Erythroblast (primary cell): ENCODE data around the gene METTL24.

Experiments
- DNase-seq, 2 experiments: peaks; one replicate each; lab custom pipeline; 2025; lab: John Stamatoyannopoulos, UW
- GATA1 ChIP-seq: IDR thresholded peaks from 2 replicates; pipeline ENCODE4 v1.6.1; 2011; ENCODE audit warnings: low read depth, mild to moderate bottlenecking, control low read depth, low read length, moderate library complexity
- POLR2A ChIP-seq: IDR thresholded peaks from 2 replicates; pipeline ENCODE4 v1.6.1; 2011; ENCODE audit warnings: mild to moderate bottlenecking, low read length

The METTL24 gene

DNA sequence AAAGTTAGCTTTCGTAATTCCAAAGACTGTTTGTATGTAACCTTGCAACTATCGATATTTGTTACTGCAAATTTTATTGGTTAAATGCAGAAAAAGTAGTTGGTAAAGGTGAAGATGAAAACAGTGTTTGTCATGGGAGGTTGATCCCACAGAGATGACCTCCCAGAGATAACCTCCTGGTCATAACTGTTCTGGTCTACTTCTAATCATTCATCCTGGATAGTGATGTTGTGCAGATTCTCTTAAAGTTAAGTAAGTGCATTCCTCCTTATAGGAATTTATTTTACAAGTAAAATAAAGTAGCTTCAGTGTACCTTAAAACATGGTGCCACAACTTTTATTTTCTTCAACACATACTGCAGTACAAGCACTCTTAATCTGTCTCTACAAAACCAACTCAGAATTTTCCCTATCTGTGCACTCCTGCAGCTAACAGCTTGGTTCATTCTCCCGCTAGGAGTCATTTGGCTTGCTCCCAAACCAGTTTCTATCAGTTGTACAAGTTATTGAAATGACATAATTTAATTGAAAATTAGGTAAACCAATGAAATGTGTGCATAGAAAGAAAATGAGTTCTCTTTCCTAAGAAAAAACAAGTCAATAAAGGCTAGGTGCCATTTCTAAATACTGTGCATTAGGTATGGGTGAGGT lies 19.2 kb downstream of the METTL24 start:
- no peak for DNase-seq
- no peak for TF ChIP-seq POLR2A
- no peak for TF ChIP-seq GATA1

DNA sequence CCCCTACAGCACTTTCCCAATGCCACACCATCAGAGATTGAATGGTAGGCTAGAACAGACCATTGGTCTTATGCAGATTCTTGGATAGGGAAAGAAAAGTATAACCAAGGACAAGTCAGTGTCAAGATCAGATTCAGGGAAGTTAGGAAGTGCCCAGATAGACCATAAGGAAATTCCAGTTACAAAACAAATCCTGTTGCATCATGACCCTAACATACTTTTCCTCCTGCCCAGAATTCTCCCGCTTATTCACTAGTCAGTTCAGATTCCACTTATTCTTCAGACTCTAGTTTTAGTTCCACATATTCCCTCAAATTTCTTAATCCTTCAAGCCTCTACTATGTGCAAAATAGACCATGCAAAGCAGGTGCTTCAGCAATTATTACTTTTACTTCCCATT lies 20.7 kb downstream of the METTL24 start:
- no peak for TF ChIP-seq GATA1
- TF ChIP-seq POLR2A = no peak

DNA sequence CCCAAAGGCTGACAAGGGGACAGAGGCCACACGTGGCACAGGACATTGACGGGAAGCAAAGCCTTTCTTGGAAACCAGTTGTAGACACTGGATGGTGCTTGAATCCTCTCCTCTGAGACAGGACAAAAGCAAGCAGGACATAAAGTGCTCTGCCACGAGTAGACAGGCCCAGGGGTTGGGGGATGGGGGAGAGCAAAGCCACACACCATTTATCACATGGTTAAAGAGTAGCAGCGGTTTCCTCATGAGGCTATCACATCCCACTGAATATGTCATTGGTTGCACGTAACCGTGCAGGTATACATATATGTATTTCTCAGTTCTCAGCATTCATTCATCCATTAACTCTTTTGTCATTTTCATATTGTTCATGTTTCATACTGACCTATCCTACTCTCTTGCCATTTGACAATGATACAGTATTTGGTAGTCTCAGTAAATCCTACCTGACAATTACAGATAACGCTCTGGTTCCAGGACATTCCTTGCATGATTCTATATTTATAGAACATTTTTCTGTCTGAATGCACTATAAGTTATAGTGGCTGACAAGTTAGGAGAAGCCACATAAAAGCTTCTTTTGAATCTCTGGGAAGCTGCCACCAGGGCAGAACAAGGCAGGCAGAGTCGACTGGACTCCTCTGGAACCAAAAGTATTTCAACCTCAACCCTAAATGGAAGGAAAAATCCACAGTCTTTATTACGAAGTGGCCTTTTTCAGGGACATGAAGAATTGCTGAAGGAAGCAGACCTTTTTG lies 23.5 kb downstream of the METTL24 start:
- TF ChIP-seq GATA1 (no peak), POLR2A (no peak)
- no peak for DNase-seq

More for the DNA sequence above, 20.7 kb downstream of the METTL24 start:
- no peak for DNase-seq

DNA sequence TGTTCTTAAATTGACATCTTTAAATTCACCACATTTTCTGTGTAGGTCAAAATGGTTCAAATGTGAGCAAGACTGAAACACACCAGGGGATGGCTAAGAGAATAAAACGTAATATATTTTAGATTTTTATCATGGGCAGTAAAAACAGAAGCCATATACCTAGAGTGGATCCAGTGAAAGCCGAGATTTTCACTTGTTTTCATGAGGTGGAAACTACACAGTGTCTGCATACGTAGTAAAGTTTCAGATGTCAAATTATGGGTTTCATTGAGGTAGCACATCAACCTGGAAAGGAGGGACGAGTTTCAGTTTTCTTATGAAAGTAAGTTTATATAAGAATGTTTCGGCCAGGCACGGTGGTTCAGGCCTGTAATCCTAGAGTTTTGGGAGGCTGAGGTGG lies 25.9 kb downstream of the METTL24 start:
- no peak for DNase-seq
- TF ChIP-seq GATA1 = no peak

DNA sequence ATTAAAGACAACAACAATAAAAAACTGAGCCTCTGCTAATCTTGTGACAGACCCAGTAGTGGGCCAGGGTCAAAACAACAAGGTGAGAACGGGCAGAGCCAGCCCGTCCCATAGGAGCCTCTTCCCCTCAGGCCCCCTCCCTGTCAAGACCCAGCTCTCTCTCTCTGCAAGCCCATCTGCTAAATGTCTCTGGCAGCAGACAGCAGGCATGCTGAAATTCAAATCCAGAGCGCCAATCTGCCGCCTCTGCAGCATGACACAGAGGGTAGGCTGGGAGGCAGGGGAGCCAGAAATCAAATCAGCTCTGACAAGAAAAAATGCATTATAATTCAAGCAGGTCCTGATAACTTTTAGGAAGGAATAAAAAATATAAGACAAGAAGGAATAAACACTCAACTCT lies 26.3 kb downstream of the METTL24 start:
- TF ChIP-seq POLR2A (no peak), GATA1 (no peak)

DNA sequence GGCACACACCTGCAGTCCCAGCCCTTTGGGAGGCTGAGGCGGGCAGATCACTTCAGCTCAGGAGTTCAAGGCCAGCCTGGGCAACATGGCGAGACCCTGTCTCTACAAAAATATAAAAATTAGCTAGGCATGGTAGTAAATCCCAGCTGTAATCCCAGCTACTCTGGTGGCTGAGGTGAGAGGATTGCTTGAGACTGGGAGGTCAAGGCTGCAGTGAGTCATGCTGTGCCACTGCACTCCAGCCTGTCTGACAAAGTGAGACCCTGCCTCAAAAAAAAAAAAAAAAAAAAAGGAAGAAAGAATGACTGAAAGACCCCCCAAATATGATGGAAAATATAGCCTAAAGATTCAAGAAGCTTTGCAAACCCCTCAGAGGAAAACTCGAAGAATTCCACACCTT lies 26.8 kb downstream of the METTL24 start:
- TF ChIP-seq GATA1 (no peak), POLR2A (no peak)
- DNase-seq = no peak

More for the DNA sequence above, 26.3 kb downstream of the METTL24 start:
- no peak for DNase-seq

DNA sequence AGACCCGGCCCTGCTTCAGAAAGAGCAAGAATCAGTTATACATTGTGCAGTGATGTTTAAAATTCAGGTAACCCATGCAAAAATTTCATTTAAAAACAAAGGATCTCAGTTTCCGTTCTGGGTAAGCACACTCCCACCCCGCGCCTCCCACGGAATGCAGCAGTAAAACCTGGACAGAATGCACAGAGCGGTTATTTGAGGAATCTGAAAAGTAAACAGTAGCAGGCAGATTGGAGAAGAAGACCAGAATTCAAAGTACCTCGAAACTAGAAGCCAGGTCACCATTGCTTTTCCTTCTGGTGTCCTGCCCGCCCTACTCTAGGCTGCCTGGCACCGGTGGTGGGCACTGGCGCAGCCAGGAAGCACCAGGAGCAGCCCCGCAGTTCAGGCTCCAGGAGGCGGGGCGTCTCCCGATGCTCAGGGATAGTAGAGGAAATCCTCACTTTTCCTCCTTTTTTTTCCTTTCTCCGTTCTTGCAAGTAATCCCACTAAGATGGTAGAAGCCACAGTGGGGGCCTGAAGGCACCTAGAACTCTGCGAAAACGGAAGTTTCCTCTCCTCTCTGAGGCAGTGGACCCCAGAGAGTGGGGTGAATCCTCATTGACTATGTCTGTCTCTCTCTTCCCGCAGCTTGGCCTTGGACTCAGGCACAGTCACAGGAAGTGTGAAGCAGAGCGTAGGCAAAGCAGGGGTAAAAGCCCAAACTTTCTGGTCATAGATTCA lies 28.3 kb downstream of the METTL24 start:
- TF ChIP-seq GATA1 = no peak
- no peak for TF ChIP-seq POLR2A
- no peak for DNase-seq

DNA sequence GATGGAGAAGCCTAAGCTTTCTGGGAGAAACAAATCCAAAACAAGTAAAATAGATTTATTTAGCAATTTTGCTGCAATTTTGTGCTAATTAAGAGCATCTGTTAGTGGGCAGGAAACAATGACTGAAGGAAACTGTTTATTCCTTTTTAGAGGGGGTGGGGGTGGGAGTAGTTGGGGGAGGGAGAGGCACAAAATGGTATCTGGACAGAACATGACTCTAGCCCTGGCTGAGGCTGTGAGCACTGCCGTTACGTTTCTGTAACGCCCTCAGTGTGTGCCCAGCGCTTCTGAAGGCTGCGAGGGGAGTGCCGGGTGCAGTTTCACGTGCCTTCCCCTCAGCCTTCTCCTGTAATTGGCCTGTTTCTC lies 28.8 kb downstream of the METTL24 start:
- no peak for TF ChIP-seq POLR2A
- TF ChIP-seq GATA1 = no peak
- DNase-seq = no peak

DNA sequence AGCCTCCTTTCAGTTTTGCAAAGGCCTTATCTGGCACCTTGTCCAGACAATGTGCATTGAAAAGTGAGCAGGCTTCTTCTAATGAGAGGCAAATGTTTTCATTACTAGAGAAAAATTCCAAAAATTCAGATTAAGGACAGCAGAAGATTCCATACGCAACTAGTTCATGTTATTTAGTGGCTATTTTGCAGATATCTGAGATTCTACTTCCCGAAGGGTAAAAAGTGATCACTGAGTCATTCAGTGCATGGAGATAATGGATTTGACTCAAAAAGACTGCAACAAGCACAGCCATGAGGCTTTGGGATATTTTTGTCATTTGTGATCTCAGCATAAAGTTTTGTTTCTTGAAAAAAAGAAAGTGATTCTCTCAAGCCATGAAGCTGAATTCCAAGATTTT lies 29.9 kb downstream of the METTL24 start:
- TF ChIP-seq GATA1 (no peak), POLR2A (no peak)
- no peak for DNase-seq

DNA sequence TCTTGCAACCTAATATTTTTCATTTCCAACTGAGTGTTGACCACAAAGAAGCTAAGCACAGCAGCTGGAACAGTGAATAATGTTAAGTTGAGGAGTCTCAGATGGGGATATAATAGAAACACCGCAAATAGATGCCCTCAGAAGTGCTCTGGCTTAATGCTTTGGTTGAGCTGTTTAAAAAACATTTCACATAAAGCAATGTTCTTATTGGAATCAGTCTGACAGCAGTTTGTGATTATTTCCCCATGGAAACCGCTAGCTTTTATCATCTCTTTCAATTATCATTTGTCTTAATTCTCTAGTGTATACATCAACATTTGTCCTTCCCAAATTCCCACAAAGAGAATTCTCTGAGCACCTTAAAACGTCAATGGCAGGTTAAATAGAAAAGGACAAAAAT lies 30.8 kb downstream of the METTL24 start:
- DNase-seq = no peak
- TF ChIP-seq GATA1 = no peak
- no peak for TF ChIP-seq POLR2A

DNA sequence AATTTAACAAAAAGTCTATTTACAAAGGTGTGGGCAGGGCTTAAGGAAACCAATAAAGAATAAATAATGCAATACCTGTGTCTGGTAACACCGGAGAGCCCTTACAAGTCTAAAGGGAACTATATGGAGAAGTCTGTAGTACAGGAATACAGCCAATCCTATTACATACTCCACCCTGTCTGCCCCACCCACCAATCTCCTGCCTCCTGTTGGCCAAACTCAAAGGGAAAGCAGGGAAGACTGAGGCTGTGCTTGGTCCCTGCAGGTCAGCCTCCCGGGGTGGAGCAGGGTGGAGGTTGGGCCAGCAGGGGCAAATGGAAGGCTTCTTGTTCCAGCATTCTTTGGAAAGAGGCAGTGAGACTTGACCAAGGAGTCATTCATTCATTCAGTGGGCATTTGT lies 31.5 kb downstream of the METTL24 start:
- DNase-seq = no peak
- TF ChIP-seq POLR2A (no peak), GATA1 (no peak)

DNA sequence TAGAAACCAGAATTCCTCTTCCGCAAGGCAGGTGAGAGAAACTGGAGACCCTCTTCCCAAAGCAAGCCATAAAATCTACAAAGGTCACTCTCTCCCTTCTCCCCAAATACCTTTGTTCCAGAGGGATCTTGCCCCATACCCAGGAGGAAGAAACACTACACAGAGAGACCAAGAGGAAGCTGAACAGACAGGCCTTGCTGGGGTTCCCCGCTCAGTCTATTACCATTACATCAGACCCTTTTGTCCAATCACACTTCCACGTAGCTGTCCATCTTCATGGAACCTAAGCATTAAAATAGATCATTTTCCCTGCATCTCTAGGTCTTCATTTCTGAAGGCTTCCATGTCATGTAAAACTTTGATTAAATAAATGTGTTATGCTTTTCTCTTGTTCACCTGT lies 32.1 kb downstream of the METTL24 start:
- TF ChIP-seq GATA1 (no peak), POLR2A (no peak)
- DNase-seq = no peak

DNA sequence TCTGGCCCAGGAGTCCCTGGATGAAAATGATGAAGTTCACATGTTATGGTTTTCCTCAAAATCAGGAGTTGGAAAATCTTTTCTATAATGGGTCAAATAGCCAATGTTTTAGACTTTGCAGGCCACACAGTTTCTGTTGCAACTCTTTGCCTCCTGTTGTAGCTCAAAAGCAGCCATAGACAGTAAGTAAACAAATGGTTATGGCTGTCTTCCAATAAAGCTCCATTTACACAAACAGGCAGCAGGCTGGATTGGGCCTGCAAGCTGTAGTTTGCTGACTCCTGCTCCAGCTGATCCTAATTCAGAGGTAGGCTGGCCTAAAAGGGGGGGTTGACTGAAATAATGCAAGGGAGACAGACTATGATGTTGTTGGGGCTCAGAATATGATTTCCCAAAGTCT lies 33.0 kb downstream of the METTL24 start:
- DNase-seq = no peak
- TF ChIP-seq GATA1 (no peak), POLR2A (no peak)

DNA sequence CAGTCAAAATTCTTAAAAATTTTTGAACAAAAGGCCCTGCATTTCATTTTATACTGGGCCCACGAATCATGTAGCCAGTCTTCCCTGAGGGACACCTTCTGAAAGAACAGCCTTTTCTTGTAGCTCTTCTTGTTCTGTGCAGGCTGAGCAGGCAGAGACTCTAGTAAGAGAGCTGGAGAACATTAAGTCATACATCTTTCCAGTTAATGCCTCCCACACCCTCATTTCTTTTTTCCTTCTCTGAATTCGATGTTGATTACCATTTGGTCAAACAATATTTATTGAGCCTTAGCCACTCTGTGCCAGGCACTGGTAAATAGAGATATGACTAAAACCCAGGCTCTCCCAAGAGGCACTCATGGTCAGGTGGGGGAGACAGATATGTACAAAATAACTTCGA lies 33.6 kb downstream of the METTL24 start:
- TF ChIP-seq POLR2A (no peak), GATA1 (no peak)
- DNase-seq = no peak
